Activated T-helper 2 cell treated with anti-CD3 and anti-CD28 coated beads, Interferon-gamma antibody, Interleukin-2, Interleukin-4, amounts not matched to agents 10 μg/mL and 5 μg/mL and 100 μg/mL, durations not matched to agents 14 hours and 24 hours and 36 hours (primary cell): ENCODE measurements around the gene POLR3F. TPM values are rescaled to one million over a fixed set of nuclear protein-coding genes. Genes with fewer than 3 reads are reported as not detected.
"Not testable (repeated sequence)": the region's sequence is repeated elsewhere in the genome, so short reads cannot be mapped to it uniquely, and the experiment has no call there.

Experiments
- DNase-seq: peaks from one replicate; pipeline ENCODE4 v3.0.0; 2021; ENCODE audit warnings: low spot score
- H3K27ac Mint-ChIP-seq: one replicate; pipeline ENCODE4 v1.8.0; 2021; ENCODE audit warnings: mixed read lengths
- H3K27me3 Mint-ChIP-seq: one replicate; pipeline ENCODE4 v1.8.0; 2021; ENCODE audit warnings: low read depth, mixed read lengths
- H3K36me3 Mint-ChIP-seq: one replicate; pipeline ENCODE4 v1.8.0; 2021; ENCODE audit warnings: low read depth, mixed read lengths
- H3K4me1 Mint-ChIP-seq: one replicate; pipeline ENCODE4 v1.8.0; 2021; ENCODE audit warnings: low read depth, mixed read lengths
- H3K4me3 Mint-ChIP-seq: one replicate; pipeline ENCODE4 v1.8.0; 2021; ENCODE audit warnings: low read depth, mild to moderate bottlenecking, moderate library complexity, mixed read lengths
- H3K9me3 Mint-ChIP-seq: one replicate; pipeline ENCODE4 v1.8.0; 2021; ENCODE audit warnings: mixed read lengths
- intact Hi-C: fragments of 100-400 bp; cut with micrococcal nuclease; formaldehyde crosslinking; loops from one replicate; pipeline ENCODE4 v1.15.1; 2023
- total RNA-seq: library from RNA; stranded (reverse); gene quantifications from 2 replicates; pipeline ENCODE4 v1.2.3, GENCODE V29; 2022

POLR3F gene
- total RNA-seq, 1 donor from 2014 or later, result 12.5 TPM

DNA sequence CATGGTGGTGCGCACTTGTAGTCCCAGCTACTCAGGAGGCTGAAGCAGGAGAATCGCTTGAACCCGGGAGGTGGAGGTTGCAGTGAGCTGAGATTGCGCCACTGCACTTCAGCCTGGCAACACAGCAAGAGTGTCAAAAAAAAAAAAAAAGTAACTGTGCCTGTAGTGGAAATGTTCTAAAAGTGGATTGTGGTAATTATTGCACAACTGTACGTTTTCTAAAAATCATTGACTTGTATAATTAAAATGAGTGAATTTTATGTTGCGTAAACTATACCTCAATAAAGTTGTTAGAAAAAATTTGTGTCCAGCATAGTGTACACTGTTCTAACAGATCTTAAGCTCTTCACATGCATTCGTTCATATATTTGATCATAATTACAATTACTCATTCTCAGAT is 46.0 kb downstream of the POLR3F start:
- Mint-ChIP-seq H3K27me3 (no peaks in the 10 kb centered on the region), H3K4me3 (no peak overlapping the region), H3K27ac (no peak overlapping the region), H3K36me3 (peaks cover 64% of the 10 kb centered on the region), H3K4me1 (peaks cover 27% of the 10 kb centered on the region), H3K9me3 (no peaks in the 10 kb centered on the region)
- DNase-seq, result no peak
- intact Hi-C loops, result no loop called here

GRCh38 chr20:18514127-18514526 is 46.9 kb downstream of the POLR3F start:
- peaks cover 56% of the 10 kb centered on the region for H3K36me3 Mint-ChIP-seq
- no peak overlapping the region for H3K4me3 Mint-ChIP-seq
- H3K27ac Mint-ChIP-seq, result no peak overlapping the region
- no peaks in the 10 kb centered on the region for H3K27me3 Mint-ChIP-seq
- peaks cover 25% of the 10 kb centered on the region for H3K4me1 Mint-ChIP-seq
- intact Hi-C loops, result no loop called here
- no peak for DNase-seq
- no peaks in the 10 kb centered on the region for H3K9me3 Mint-ChIP-seq

DNA sequence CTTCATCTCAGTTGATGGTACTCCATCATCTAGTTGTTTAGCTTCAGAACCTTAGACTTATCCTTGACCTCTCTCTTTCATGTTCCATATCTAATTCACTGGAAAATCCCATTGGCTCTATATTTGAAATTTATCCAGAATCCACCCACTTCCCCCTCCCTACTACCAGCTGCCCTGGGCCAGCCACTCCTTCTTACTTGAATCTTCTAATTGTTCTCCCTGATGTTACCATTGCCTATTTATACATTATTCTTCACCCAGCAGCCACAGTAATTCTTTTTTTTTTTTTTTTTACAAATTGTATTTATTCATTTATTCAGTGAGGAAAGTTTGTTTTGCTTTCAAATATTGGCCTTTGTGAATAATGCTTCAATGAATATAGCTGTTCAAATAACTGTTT is 48.8 kb downstream of the POLR3F start:
- Mint-ChIP-seq H3K9me3 (no peaks in the 10 kb centered on the region), H3K4me1 (peaks cover 19% of the 10 kb centered on the region), H3K27me3 (no peaks in the 10 kb centered on the region), H3K36me3 (peaks cover 38% of the 10 kb centered on the region), H3K27ac (peak overlapping the region; percentile 31), H3K4me3 (no peak overlapping the region)
- intact Hi-C loops, result no loop called here
- no peak for DNase-seq

DNA sequence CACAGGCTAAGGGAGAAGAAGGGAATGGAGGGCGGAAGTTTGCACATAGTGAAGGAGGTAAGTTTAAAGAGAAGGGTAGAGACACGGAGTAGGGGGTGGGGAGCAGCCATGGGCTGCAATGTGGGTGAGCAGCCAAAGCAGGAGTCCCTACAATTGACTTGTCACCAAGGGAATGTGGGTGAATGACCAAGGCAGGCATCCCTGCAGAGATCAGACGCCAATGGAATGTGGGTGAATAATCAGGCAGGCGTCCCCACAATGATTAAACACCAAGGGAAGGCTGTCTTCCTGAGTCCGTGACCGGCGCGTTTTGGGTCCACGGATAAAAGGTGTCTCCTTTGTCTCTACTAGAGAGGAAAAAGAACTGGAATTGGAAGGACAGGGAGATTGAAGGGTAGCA is 54.9 kb downstream of the POLR3F start:
- H3K4me1 Mint-ChIP-seq, H3K27me3 Mint-ChIP-seq, H3K4me3 Mint-ChIP-seq, H3K9me3 Mint-ChIP-seq, intact Hi-C loops, DNase-seq, H3K27ac Mint-ChIP-seq: not testable (repeated sequence)
- H3K36me3 Mint-ChIP-seq, result peaks cover 22% of the 10 kb centered on the region

GRCh38 chr20:18523066-18523465 is 55.9 kb downstream of the POLR3F start:
- Mint-ChIP-seq H3K36me3 (peaks cover 30% of the 10 kb centered on the region), H3K27me3 (no peaks in the 10 kb centered on the region), H3K9me3 (no peaks in the 10 kb centered on the region), H3K27ac (no peak overlapping the region), H3K4me1 (no peaks in the 10 kb centered on the region), H3K4me3 (no peak overlapping the region)
- intact Hi-C loops, result no loop called here
- DNase-seq, result no peak

DNA sequence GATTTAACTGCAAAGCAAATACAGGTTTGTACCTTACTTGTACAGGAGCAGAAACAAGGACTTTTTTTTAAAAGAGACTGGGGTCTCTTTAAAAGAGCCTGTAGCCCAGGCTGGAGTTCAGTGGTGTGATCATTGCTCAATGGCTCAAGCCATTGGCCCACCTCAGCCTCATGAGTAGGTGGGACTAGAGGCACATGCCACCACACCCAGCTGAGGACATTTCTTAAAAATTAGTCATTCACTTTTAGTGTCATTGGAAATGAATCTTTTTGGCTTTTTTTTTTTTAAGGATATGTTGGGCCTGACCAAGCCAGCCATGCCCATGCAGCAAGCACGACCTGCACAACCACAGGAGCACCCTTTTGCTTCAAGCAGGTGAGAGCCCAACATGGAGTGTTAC is 57.5 kb downstream of the POLR3F start:
- H3K27ac Mint-ChIP-seq, result no peak overlapping the region
- no peaks in the 10 kb centered on the region for H3K4me1 Mint-ChIP-seq
- H3K4me3 Mint-ChIP-seq, result no peak overlapping the region
- H3K9me3 Mint-ChIP-seq, result no peaks in the 10 kb centered on the region
- no peak for DNase-seq
- no peaks in the 10 kb centered on the region for H3K27me3 Mint-ChIP-seq
- intact Hi-C loops, result no loop called here
- peaks cover 46% of the 10 kb centered on the region for H3K36me3 Mint-ChIP-seq

DNA sequence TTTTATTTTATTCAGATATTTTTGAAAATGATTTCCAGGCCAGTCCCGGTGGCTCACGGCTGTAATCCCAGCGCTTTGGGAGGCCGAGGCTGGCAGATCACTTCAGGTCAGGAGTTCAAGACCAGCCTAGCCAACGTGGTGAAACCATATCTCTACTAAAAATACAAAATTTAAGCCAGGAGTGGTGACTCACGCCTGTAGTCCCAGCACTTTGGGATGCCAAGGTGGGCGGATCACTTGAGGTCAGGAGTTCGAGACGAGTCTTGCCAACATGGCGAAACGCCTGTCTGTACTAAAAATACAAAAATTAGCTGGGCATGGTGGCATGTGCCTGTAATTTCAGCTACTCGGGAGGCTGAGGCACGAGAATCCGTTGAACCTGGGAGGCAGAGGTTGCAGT is 59.6 kb downstream of the POLR3F start:
- intact Hi-C loops, DNase-seq, H3K27me3 Mint-ChIP-seq, H3K4me1 Mint-ChIP-seq, H3K4me3 Mint-ChIP-seq, H3K9me3 Mint-ChIP-seq, H3K27ac Mint-ChIP-seq: not testable (repeated sequence)
- H3K36me3 Mint-ChIP-seq, result peaks cover 62% of the 10 kb centered on the region

DNA sequence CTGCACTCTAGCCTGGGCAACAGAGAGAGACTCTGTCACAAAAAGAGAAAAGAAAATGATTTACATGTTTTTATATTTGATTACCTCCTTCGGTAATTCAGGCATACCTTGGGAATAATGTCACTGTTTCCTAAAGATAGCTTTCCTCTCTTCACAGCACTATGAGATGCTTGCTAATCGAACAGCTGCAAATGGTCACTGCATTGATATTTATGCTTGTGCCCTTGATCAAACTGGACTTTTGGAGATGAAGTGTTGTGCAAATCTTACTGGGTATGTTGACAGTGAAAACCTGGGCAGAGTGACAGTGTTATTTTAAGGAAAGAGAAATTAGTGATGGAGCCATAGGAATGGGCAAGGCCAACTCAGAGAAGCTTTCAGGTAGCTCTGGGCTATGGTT is 60.1 kb downstream of the POLR3F start:
- intact Hi-C loops, result no loop called here
- Mint-ChIP-seq H3K4me3 (no peak overlapping the region), H3K27ac (no peak overlapping the region), H3K9me3 (no peaks in the 10 kb centered on the region), H3K27me3 (no peaks in the 10 kb centered on the region), H3K4me1 (no peaks in the 10 kb centered on the region), H3K36me3 (peaks cover 68% of the 10 kb centered on the region)
- no peak for DNase-seq

DNA sequence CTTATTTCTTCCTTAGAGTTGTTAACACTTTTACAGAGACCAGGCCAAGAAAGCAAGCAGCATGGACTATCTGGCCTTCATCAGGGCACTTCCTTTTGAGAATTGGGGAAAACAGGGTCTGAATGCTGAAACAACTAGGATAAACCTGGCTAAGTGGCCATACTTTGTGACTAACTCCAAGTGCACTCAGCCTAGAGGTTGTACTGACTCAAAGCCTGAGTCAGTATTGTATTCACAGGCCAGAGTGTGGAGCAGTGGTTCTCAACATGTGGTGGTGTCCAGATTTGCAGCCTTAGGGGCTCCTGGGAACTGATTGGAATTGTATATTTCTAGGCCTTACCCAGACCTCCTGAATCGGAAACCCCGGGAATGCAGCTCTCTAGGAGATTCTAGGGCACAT is 60.6 kb downstream of the POLR3F start:
- no peaks in the 10 kb centered on the region for H3K4me1 Mint-ChIP-seq
- intact Hi-C loops, result no loop called here
- DNase-seq, result no peak
- peaks cover 73% of the 10 kb centered on the region for H3K36me3 Mint-ChIP-seq
- no peak overlapping the region for H3K4me3 Mint-ChIP-seq
- H3K9me3 Mint-ChIP-seq, result no peaks in the 10 kb centered on the region
- no peaks in the 10 kb centered on the region for H3K27me3 Mint-ChIP-seq
- H3K27ac Mint-ChIP-seq, result no peak overlapping the region

DNA sequence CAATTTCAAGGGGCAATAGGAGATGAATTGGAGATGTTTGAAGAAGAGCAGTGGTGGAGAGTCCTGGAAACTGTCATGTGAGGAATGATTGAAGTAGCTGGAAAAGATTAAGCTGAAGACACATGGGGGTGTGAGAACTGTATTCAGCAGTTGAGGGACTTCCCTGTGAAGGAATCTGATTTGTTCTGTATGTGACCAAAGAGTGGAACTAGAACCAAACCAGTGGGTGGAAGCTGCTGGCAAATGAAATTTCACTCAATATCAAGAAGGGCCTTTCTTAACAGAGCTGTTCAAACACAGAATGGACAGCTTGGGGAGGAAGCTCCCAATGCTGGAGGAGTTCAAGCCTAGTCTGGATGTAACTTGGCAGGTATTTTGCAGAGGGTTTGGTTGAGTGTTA is 61.9 kb downstream of the POLR3F start:
- no peaks in the 10 kb centered on the region for H3K4me1 Mint-ChIP-seq
- H3K4me3 Mint-ChIP-seq, result no peak overlapping the region
- H3K36me3 Mint-ChIP-seq, result peaks cover 82% of the 10 kb centered on the region
- intact Hi-C loops, result no loop called here
- H3K27me3 Mint-ChIP-seq, result no peaks in the 10 kb centered on the region
- no peak overlapping the region for H3K27ac Mint-ChIP-seq
- H3K9me3 Mint-ChIP-seq, result no peaks in the 10 kb centered on the region
- no peak for DNase-seq

DNA sequence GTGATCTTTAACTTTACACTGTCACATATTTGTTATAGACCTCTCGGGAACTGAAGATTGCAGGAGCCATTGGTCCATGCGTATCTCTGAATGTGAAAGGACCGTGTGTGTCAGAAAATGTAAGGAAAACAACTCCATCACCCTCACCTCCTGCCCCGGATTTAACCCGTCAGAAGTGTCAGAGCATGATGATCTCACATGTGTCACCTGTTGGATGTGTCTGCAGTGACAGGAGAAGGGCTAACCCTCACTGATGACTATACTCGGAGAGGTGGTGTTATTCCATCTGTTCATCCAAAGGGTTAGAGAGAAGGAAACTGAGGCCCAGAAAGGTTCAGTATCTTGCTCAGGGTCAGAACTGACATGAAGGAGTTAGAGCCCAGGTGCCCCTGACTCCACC is 65.4 kb downstream of the POLR3F start:
- intact Hi-C loops, result no loop called here
- H3K4me3 Mint-ChIP-seq, result no peak overlapping the region
- DNase-seq, result no peak
- no peaks in the 10 kb centered on the region for H3K27me3 Mint-ChIP-seq
- no peak overlapping the region for H3K27ac Mint-ChIP-seq
- no peaks in the 10 kb centered on the region for H3K9me3 Mint-ChIP-seq
- peaks cover 90% of the 10 kb centered on the region for H3K36me3 Mint-ChIP-seq
- H3K4me1 Mint-ChIP-seq, result no peaks in the 10 kb centered on the region

DNA sequence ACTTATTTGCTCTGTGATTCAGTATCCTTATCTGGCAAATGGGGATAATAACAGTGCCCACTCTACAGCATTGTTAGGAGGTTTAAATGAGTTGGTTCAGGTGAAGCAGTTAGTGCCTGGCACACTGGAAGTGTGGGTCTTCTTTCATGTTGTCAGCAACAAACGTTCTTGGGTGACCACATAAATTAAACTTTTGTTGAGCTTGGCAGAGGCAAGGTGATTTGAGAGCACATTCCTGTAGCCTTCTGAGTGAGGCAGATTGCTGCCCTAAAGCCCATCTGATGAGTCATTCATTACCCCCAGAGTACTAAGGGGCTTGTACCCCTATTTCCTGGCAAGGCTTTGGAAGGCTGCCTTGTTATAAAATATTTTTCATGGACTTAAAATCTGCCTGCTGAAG is 66.3 kb downstream of the POLR3F start:
- H3K4me1 Mint-ChIP-seq, result no peaks in the 10 kb centered on the region
- intact Hi-C loops, result no loop called here
- H3K27me3 Mint-ChIP-seq, result no peaks in the 10 kb centered on the region
- no peak overlapping the region for H3K27ac Mint-ChIP-seq
- H3K4me3 Mint-ChIP-seq, result no peak overlapping the region
- no peaks in the 10 kb centered on the region for H3K9me3 Mint-ChIP-seq
- DNase-seq, result no peak
- H3K36me3 Mint-ChIP-seq, result peaks cover 87% of the 10 kb centered on the region

GRCh38 chr20:18533978-18534644 is 66.9 kb downstream of the POLR3F start:
- Mint-ChIP-seq H3K9me3 (no peaks in the 10 kb centered on the region), H3K27me3 (no peaks in the 10 kb centered on the region), H3K4me1 (no peaks in the 10 kb centered on the region), H3K4me3 (no peak overlapping the region), H3K27ac (no peak overlapping the region), H3K36me3 (peaks cover 84% of the 10 kb centered on the region)
- DNase-seq, result no peak
- intact Hi-C loops, result no loop called here
